ENCODE measurements around the gene EXOC4.
A peak's percentile ranks its signal among the peaks of the same experiment; 100 is the strongest.

The EXOC4 gene

GRCh38 chr7:133528796-133529195, 275.9 kb downstream of the EXOC4 start:
- peaks cover 22% of the 10 kb centered on the region for H3K4me1 Mint-ChIP-seq
- no peaks in the 10 kb centered on the region for H3K9me3 Mint-ChIP-seq
- H3K4me3 Mint-ChIP-seq: no peak overlapping the region
- no peaks in the 10 kb centered on the region for H3K36me3 Mint-ChIP-seq (ENCODE audit: low read depth)
- no peaks in the 10 kb centered on the region for H3K27me3 Mint-ChIP-seq (ENCODE audit: low read depth)
- TF ChIP-seq CTCF (IDR thresholded peaks at IDR 0.05; ENCODE audit: unreplicated experiment in 3 of 3): no peak
- peak overlapping the region in 2 of 3 experiments; percentile 1 to 6 for H3K27ac Mint-ChIP-seq

GRCh38 chr7:133529861-133530260, 277.0 kb downstream of the EXOC4 start:
- Mint-ChIP-seq H3K4me3 (no peak overlapping the region), H3K9me3 (no peaks in the 10 kb centered on the region), H3K27ac (peak overlapping the region in 1 of 3 experiments; percentile 24), H3K4me1 (peaks cover 22% of the 10 kb centered on the region), H3K36me3 (ENCODE audit: low read depth) (no peaks in the 10 kb centered on the region), H3K27me3 (ENCODE audit: low read depth) (no peaks in the 10 kb centered on the region)
- no peak for TF ChIP-seq CTCF (IDR thresholded peaks at IDR 0.05; ENCODE audit: unreplicated experiment in 3 of 3)

GRCh38 chr7:133530682-133531081, 277.8 kb downstream of the EXOC4 start:
- Mint-ChIP-seq H3K27ac (peak overlapping the region in 2 of 3 experiments; percentile 10 to 44), H3K4me3 (no peak overlapping the region), H3K27me3 (ENCODE audit: low read depth) (no peaks in the 10 kb centered on the region), H3K36me3 (ENCODE audit: low read depth) (no peaks in the 10 kb centered on the region), H3K4me1 (peaks cover 22% of the 10 kb centered on the region), H3K9me3 (no peaks in the 10 kb centered on the region)
- no peak for TF ChIP-seq CTCF (IDR thresholded peaks at IDR 0.05; ENCODE audit: unreplicated experiment in 3 of 3)

- H3K36me3 Mint-ChIP-seq (ENCODE audit: low read depth): peaks cover 3% of the 10 kb centered on the region
- peaks cover 8% of the 10 kb centered on the region for H3K4me1 Mint-ChIP-seq
- no peaks in the 10 kb centered on the region for H3K9me3 Mint-ChIP-seq
- no peak overlapping the region for H3K4me3 Mint-ChIP-seq
- no peak overlapping the region for H3K27ac Mint-ChIP-seq
- no peaks in the 10 kb centered on the region for H3K27me3 Mint-ChIP-seq (ENCODE audit: low read depth)
- no peak for TF ChIP-seq CTCF (IDR thresholded peaks at IDR 0.05; ENCODE audit: unreplicated experiment in 3 of 3)
Observed at GRCh38 chr7:133534816-133535215, 281.9 kb downstream of the EXOC4 start.

GRCh38 chr7:133535308-133535707, 282.4 kb downstream of the EXOC4 start:
- no peaks in the 10 kb centered on the region for H3K27me3 Mint-ChIP-seq (ENCODE audit: low read depth)
- no peak overlapping the region for H3K27ac Mint-ChIP-seq
- no peaks in the 10 kb centered on the region for H3K9me3 Mint-ChIP-seq
- H3K4me3 Mint-ChIP-seq: no peak overlapping the region
- TF ChIP-seq CTCF (IDR thresholded peaks at IDR 0.05; ENCODE audit: unreplicated experiment in 3 of 3): no peak
- H3K36me3 Mint-ChIP-seq (ENCODE audit: low read depth): peaks cover 3% of the 10 kb centered on the region
- peaks cover 5% of the 10 kb centered on the region for H3K4me1 Mint-ChIP-seq

GRCh38 chr7:133536450-133536849, 283.6 kb downstream of the EXOC4 start:
- H3K4me3 Mint-ChIP-seq: no peak overlapping the region
- no peaks in the 10 kb centered on the region for H3K4me1 Mint-ChIP-seq
- H3K27ac Mint-ChIP-seq: no peak overlapping the region
- no peak for TF ChIP-seq CTCF (IDR thresholded peaks at IDR 0.05; ENCODE audit: unreplicated experiment in 3 of 3)
- no peaks in the 10 kb centered on the region for H3K27me3 Mint-ChIP-seq (ENCODE audit: low read depth)
- no peaks in the 10 kb centered on the region for H3K9me3 Mint-ChIP-seq
- peaks cover 3% of the 10 kb centered on the region for H3K36me3 Mint-ChIP-seq (ENCODE audit: low read depth)

Measured in nephron (organoid).